ENCODE measurements around the gene ATPAF2.

ATPAF2 gene

DNA sequence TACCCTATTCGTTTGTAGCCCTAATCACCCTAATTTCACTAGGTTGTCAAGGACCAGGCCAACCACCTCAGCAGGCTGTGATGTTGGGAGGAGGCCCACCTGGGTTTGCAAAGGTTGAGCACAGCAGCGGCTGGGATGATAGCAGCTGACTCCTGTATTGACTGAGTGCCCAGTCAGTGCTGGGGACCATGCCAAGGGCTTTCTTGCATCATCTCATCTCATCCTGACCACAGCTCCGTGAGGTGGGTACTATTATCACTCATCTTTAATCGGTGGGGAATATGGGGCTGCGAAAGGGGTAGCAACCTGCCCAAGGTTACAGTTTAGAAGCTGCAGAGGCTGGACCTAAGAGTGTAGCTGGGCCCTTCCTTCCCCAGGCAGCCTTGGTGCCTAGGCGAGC lies 11.7 kb downstream of the ATPAF2 start:
- H3K27me3 ChIP-seq (ENCODE audit: control insufficient read depth, insufficient read depth, low read length, poor library complexity, severe bottlenecking), result no peaks in the 10 kb centered on the region
- H3K27ac ChIP-seq (ENCODE audit: insufficient read depth, low read depth, low read length, poor library complexity, severe bottlenecking), result no peak overlapping the region
- no peaks in the 10 kb centered on the region for H3K9me3 ChIP-seq (ENCODE audit: control insufficient read depth, low read length)
- H3K4me3 ChIP-seq (ENCODE audit: insufficient read depth, low read depth, low read length), result no peak overlapping the region
- WGBS, 2 experiments, result 92 to 97% methylated on average over 6 of the region's 6 CpGs
- no peaks in the 10 kb centered on the region for H3K36me3 ChIP-seq (ENCODE audit: control insufficient read depth, insufficient read depth, low read length)
- H3K4me1 ChIP-seq (ENCODE audit: control insufficient read depth, insufficient read depth, low read length), result no peaks in the 10 kb centered on the region

DNA sequence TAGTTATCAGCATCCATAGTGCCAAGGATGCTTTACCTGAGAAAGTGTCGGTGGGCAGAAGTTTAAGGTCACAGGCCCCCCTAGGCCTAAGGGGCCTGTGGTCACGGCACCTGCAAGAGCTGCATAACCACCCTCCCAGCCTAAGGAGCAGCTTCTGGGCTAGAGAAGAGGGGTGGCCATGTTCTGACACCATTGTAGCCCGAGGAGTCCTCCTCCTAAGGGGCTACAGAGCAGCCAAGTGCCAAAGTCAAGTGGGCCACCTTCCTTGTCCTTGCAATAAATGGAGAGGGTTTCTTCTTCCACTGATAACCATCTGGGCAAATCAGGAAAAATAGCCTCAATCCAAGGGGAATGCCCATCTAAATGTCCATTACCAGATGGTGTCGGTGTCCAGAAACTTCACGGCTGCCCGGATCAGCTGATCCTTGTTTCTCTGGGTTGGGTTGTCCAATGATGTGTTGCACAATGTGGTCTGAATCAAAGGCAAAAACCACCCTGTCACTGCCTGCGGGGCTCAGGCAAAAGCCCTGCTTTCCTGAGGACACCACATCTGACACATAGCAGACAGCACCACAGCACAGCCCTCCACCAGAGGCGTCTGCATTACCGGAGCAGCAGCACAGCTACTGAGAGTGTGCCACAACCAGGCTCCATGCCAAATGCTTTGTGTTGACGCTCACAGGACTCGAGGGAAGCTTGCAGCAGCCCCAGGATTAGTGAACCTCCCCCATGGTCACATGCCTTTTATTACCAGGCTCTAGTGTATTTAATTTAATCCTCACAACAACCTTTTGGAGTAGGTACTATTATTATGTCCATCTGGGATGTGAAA lies 12.8 kb downstream of the ATPAF2 start:
- Histone ChIP-seq H3K4me3 (ENCODE audit: insufficient read depth, low read depth, low read length) (no peak overlapping the region), H3K27ac (ENCODE audit: insufficient read depth, low read depth, low read length, poor library complexity, severe bottlenecking) (no peak overlapping the region)
- WGBS, 2 experiments, result 92 to 95% methylated on average over 11 of the region's 11 CpGs

DNA sequence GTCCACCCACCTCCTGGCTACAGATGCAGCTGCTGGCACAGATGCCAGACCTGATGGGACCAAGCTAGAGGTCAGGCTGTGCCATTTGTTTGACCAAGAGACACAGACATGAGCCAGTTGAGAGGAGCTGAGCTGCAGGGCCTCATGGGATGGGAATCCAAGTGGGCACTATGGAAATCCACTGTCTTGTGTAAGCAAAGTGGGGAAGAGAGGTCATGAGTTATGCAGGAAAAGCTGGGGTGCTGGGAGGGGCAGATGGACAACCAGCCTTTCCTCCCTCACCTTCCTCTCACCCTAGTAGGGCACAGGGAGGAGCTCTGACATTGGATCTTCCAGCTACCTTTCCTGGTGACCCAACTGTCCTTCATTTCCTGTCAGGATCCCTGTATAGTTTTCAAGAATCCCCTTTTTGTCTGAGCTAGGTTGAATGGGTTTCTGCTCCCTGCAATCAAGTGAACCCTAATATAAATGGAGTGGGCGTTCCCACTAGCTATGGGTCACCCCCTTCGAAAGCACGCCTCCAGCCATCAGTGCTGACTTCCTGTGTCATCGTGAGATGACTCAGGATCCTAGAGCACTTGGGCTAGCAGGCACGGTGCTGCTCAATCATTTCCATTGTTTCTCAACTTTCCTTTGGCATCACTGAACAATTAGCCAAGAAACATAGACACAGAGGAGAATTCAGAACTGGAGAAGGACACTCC lies 13.6 kb downstream of the ATPAF2 start:
- Histone ChIP-seq H3K4me3 (ENCODE audit: insufficient read depth, low read depth, low read length) (no peak overlapping the region), H3K27ac (ENCODE audit: insufficient read depth, low read depth, low read length, poor library complexity, severe bottlenecking) (no peak overlapping the region), H3K9me3 (ENCODE audit: control insufficient read depth, low read length) (no peaks in the 10 kb centered on the region), H3K36me3 (ENCODE audit: control insufficient read depth, insufficient read depth, low read length) (no peaks in the 10 kb centered on the region), H3K4me1 (ENCODE audit: control insufficient read depth, insufficient read depth, low read length) (no peaks in the 10 kb centered on the region), H3K27me3 (ENCODE audit: control insufficient read depth, insufficient read depth, low read length, poor library complexity, severe bottlenecking) (no peaks in the 10 kb centered on the region)
- 92 to 93% methylated on average over 5 of the region's 5 CpGs for WGBS, 2 experiments

More for the DNA sequence above, 12.8 kb downstream of the ATPAF2 start:
- Histone ChIP-seq H3K9me3 (ENCODE audit: control insufficient read depth, low read length) (no peaks in the 10 kb centered on the region), H3K36me3 (ENCODE audit: control insufficient read depth, insufficient read depth, low read length) (no peaks in the 10 kb centered on the region), H3K27me3 (ENCODE audit: control insufficient read depth, insufficient read depth, low read length, poor library complexity, severe bottlenecking) (no peaks in the 10 kb centered on the region), H3K4me1 (ENCODE audit: control insufficient read depth, insufficient read depth, low read length) (no peaks in the 10 kb centered on the region)

DNA sequence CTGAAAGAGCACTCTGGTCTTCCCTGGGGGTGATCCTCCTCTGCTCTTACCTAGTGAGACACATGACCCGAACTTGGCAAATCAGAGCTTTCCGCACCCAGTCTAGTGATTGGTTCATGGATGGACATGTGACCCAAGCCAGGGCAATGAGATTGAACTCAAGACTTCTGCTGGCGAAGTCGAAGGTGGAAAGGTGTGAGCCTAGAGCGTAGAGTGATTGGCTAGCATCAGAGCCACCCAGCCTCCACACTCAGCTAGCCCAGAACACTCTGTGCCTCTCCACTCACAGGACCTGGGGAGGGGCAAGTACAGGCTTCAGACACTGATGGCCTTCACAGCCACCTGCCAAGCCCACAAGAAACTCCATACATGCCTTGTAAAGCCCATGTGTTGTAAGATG lies 17.6 kb downstream of the ATPAF2 start:
- Histone ChIP-seq H3K36me3 (ENCODE audit: control insufficient read depth, insufficient read depth, low read length) (no peaks in the 10 kb centered on the region), H3K9me3 (ENCODE audit: control insufficient read depth, low read length) (no peaks in the 10 kb centered on the region), H3K4me1 (ENCODE audit: control insufficient read depth, insufficient read depth, low read length) (no peaks in the 10 kb centered on the region), H3K27ac (ENCODE audit: insufficient read depth, low read depth, low read length, poor library complexity, severe bottlenecking) (no peak overlapping the region), H3K4me3 (ENCODE audit: insufficient read depth, low read depth, low read length) (no peak overlapping the region), H3K27me3 (ENCODE audit: control insufficient read depth, insufficient read depth, low read length, poor library complexity, severe bottlenecking) (no peaks in the 10 kb centered on the region)
- WGBS, 2 experiments, result 93 to 97% methylated on average over 5 of the region's 5 CpGs

DNA sequence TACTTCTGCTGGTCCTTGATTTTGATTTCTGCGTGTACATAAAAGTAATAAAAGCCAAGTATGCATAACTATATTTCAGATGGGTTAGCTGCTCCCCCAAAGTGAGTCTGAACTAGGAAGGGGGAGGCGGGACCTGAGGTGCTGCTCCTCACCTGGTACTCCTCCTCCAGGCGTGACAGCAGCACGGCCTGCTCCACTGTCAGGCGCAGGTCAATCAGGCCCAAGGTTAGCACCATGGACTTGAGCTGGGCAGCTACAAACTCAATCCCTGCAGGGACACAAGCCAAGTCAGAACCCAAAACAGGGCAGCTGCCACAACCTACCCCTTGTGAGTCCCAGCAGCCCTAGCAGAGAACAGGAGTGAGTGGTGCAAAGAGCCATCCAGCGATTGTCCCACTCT lies 18.0 kb downstream of the ATPAF2 start:
- Histone ChIP-seq H3K4me1 (ENCODE audit: control insufficient read depth, insufficient read depth, low read length) (no peaks in the 10 kb centered on the region), H3K27me3 (ENCODE audit: control insufficient read depth, insufficient read depth, low read length, poor library complexity, severe bottlenecking) (no peaks in the 10 kb centered on the region), H3K4me3 (ENCODE audit: insufficient read depth, low read depth, low read length) (no peak overlapping the region), H3K27ac (ENCODE audit: insufficient read depth, low read depth, low read length, poor library complexity, severe bottlenecking) (no peak overlapping the region), H3K36me3 (ENCODE audit: control insufficient read depth, insufficient read depth, low read length) (no peaks in the 10 kb centered on the region), H3K9me3 (ENCODE audit: control insufficient read depth, low read length) (no peaks in the 10 kb centered on the region)
- 96 to 98% methylated on average over 5 to 6 of the region's 6 CpGs for WGBS, 2 experiments

DNA sequence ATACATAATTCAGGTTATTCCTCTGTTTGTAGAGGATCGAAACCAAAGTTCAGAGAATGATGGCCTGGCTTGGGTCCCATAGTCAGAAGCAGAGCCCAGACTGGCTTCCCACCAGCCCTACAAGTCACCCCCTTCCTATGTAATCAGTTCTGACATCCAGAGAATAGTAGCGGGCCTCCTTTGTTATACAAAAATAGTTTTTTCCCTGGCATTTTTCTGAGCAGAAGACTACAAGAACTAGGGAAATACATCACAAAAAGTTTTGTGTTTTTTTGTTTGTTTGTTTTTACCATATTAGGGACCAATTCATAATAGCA lies 19.2 kb downstream of the ATPAF2 start:
- H3K27me3 ChIP-seq (ENCODE audit: control insufficient read depth, insufficient read depth, low read length, poor library complexity, severe bottlenecking), result no peaks in the 10 kb centered on the region
- H3K36me3 ChIP-seq (ENCODE audit: control insufficient read depth, insufficient read depth, low read length), result no peaks in the 10 kb centered on the region
- 92% methylated on average over 2 of the region's 2 CpGs for WGBS, 2 experiments
- no peak overlapping the region for H3K4me3 ChIP-seq (ENCODE audit: insufficient read depth, low read depth, low read length)
- no peak overlapping the region for H3K27ac ChIP-seq (ENCODE audit: insufficient read depth, low read depth, low read length, poor library complexity, severe bottlenecking)
- H3K9me3 ChIP-seq (ENCODE audit: control insufficient read depth, low read length), result no peaks in the 10 kb centered on the region
- H3K4me1 ChIP-seq (ENCODE audit: control insufficient read depth, insufficient read depth, low read length), result no peaks in the 10 kb centered on the region

DNA sequence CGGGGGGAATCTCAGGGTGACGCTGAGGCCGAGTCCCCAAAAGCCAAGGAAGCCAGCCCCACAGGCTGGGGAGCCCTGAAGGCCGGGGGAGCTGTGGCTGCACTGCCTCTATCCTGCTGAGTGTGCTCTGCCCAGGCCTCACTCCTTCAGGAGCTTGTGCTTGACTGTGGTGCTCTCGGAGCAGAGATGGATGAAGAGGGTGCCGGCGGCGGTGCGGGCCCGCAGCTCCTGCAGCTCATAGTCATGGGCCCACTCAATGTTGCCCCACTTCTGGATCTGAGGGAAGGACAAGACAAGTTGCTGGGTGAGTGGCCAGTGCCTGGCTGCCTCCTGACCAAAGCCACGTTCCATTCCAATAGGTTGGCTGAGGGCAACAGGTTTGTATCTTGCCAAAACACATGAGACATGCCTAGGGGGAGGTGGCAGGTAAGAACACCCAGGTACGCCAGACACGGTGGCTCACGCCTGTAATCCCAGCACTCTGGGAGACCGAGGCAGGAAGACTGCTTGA lies 20.5 kb downstream of the ATPAF2 start:
- Histone ChIP-seq H3K27me3 (ENCODE audit: control insufficient read depth, insufficient read depth, low read length, poor library complexity, severe bottlenecking) (no peaks in the 10 kb centered on the region), H3K9me3 (ENCODE audit: control insufficient read depth, low read length) (no peaks in the 10 kb centered on the region), H3K27ac (ENCODE audit: insufficient read depth, low read depth, low read length, poor library complexity, severe bottlenecking) (no peak overlapping the region), H3K36me3 (ENCODE audit: control insufficient read depth, insufficient read depth, low read length) (no peaks in the 10 kb centered on the region), H3K4me1 (ENCODE audit: control insufficient read depth, insufficient read depth, low read length) (no peaks in the 10 kb centered on the region), H3K4me3 (ENCODE audit: insufficient read depth, low read depth, low read length) (no peak overlapping the region)
- WGBS, 2 experiments, result 91% methylated on average over 15 of the region's 15 CpGs

DNA sequence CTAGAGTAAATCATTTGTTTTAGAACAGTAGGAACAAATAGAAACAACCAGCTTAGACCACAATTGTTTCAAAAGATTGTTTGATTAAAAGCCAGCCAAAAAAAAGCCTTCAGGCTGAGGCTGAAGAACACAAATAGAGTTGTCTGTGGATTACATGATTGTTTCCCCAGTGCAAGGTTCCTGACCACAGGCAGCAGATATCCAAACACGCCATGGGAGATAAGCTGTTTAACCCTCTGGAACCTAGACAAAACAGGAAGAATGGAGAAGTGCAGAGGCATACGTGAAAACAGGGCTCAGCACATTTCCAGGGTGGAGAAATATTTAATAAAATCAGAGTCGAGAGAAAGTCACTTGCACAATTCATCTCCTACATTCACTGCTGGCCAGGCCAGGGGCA lies 21.0 kb downstream of the ATPAF2 start:
- Histone ChIP-seq H3K27ac (ENCODE audit: insufficient read depth, low read depth, low read length, poor library complexity, severe bottlenecking) (no peak overlapping the region), H3K36me3 (ENCODE audit: control insufficient read depth, insufficient read depth, low read length) (no peaks in the 10 kb centered on the region), H3K9me3 (ENCODE audit: control insufficient read depth, low read length) (no peaks in the 10 kb centered on the region), H3K4me3 (ENCODE audit: insufficient read depth, low read depth, low read length) (no peak overlapping the region), H3K27me3 (ENCODE audit: control insufficient read depth, insufficient read depth, low read length, poor library complexity, severe bottlenecking) (no peaks in the 10 kb centered on the region), H3K4me1 (ENCODE audit: control insufficient read depth, insufficient read depth, low read length) (no peaks in the 10 kb centered on the region)
- 86 to 89% methylated on average over 3 of the region's 3 CpGs for WGBS, 2 experiments

DNA sequence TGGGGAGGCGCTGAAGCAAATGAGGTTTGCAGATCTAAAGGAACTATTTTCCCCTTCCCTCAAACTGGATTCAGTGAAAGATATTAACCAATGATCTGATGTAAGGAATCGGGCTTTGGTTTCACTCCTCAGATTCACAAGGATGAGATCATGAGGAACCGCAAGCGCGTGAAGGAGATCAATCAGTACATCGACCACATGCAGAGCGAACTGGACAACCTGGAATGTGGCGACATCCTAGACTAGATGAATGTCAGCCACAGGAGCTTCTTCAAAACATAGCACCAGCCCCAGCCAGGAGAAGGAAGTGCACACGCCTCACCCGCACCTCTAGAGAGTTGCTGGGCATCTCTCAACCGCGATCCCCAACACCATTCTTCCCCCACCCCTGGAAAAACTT lies 22.5 kb downstream of the ATPAF2 start:
- Histone ChIP-seq H3K27ac (ENCODE audit: insufficient read depth, low read depth, low read length, poor library complexity, severe bottlenecking) (no peak overlapping the region), H3K4me3 (ENCODE audit: insufficient read depth, low read depth, low read length) (no peak overlapping the region), H3K36me3 (ENCODE audit: control insufficient read depth, insufficient read depth, low read length) (no peaks in the 10 kb centered on the region), H3K27me3 (ENCODE audit: control insufficient read depth, insufficient read depth, low read length, poor library complexity, severe bottlenecking) (no peaks in the 10 kb centered on the region), H3K4me1 (ENCODE audit: control insufficient read depth, insufficient read depth, low read length) (no peaks in the 10 kb centered on the region), H3K9me3 (ENCODE audit: control insufficient read depth, low read length) (no peaks in the 10 kb centered on the region)
- 91 to 93% methylated on average over 12 of the region's 12 CpGs for WGBS, 2 experiments

DNA sequence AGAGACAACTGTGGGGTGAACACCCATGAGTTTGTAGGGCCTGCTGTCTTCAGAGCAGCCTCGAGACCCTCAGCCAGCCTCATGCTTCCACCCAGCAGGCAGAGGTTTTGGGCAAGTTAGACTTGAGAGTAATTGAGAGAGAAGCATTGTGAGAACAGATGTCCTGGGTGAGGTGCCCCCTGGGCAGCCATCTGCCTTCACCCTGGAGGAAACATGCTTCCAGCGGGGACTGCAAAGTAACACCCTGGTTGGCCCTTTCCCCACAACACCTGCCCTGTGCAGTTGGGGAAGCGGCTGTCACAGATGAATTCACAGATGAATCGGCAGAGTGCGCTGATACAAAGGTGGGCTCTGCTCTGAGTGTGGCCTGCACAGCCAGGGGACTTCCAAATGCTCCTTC lies 23.4 kb downstream of the ATPAF2 start:
- no peak overlapping the region for H3K4me3 ChIP-seq (ENCODE audit: insufficient read depth, low read depth, low read length)
- no peaks in the 10 kb centered on the region for H3K9me3 ChIP-seq (ENCODE audit: control insufficient read depth, low read length)
- H3K27ac ChIP-seq (ENCODE audit: insufficient read depth, low read depth, low read length, poor library complexity, severe bottlenecking), result no peak overlapping the region
- no peaks in the 10 kb centered on the region for H3K27me3 ChIP-seq (ENCODE audit: control insufficient read depth, insufficient read depth, low read length, poor library complexity, severe bottlenecking)
- H3K36me3 ChIP-seq (ENCODE audit: control insufficient read depth, insufficient read depth, low read length), result no peaks in the 10 kb centered on the region
- no peaks in the 10 kb centered on the region for H3K4me1 ChIP-seq (ENCODE audit: control insufficient read depth, insufficient read depth, low read length)
- 95 to 96% methylated on average over 5 of the region's 5 CpGs for WGBS, 2 experiments
